SK-N-SH treated with all-trans-retinoic acid at 6 μM for 48 hours (cell line): ENCODE data around the gene MIGA1.

Experiments
- ARNTL ChIP-seq: fragments of 450-650 bp; formaldehyde crosslinking; IDR thresholded peaks from 2 replicates; pipeline ENCODE4 v1.5.0; 2020; ENCODE audit warnings: low read depth, mild to moderate bottlenecking, moderate library complexity, borderline replicate concordance
- CREB5 ChIP-seq: fragments of 250-450 bp; sonication (Bioruptor Pico); IDR thresholded peaks from 2 replicates; pipeline ENCODE4 v1.5.1; 2020; ENCODE audit warnings: low read depth, mild to moderate bottlenecking, moderate library complexity
- ESRRG ChIP-seq: fragments of 250-450 bp; sonication (Bioruptor Pico); IDR thresholded peaks from 2 replicates; pipeline ENCODE4 v1.6.1; 2021; ENCODE audit warnings: mild to moderate bottlenecking
- OSR1 ChIP-seq: fragments of 250-450 bp; sonication (Bioruptor Pico); IDR thresholded peaks from 2 replicates; pipeline ENCODE4 v1.8.0; 2022; ENCODE audit warnings: moderate library complexity, mild to moderate bottlenecking, inconsistent platforms
- PATZ1 ChIP-seq: fragments of 250-450 bp; sonication (Bioruptor Pico); IDR thresholded peaks from 2 replicates; pipeline ENCODE4 v1.8.0; 2020; ENCODE audit warnings: mild to moderate bottlenecking, moderate library complexity, borderline replicate concordance
- PPARA ChIP-seq: fragments of 250-450 bp; sonication (Bioruptor Pico); IDR thresholded peaks from 2 replicates; pipeline ENCODE4 v1.5.0; 2020; ENCODE audit warnings: mild to moderate bottlenecking, borderline replicate concordance
- SNAI2 ChIP-seq: fragments of 250-450 bp; sonication (Bioruptor Pico); IDR thresholded peaks from 2 replicates; pipeline ENCODE4 v1.5.0; 2020; ENCODE audit warnings: mild to moderate bottlenecking, moderate library complexity
- TSHZ2 ChIP-seq: fragments of 250-450 bp; sonication (Bioruptor Pico); IDR thresholded peaks from 2 replicates; pipeline ENCODE4 v1.5.0; 2020; ENCODE audit warnings: mild to moderate bottlenecking, moderate library complexity
- ZFP3 ChIP-seq: fragments of 250-450 bp; sonication (Bioruptor Pico); IDR thresholded peaks from 2 replicates; pipeline ENCODE4 v1.5.0; 2020; ENCODE audit warnings: mild to moderate bottlenecking, moderate library complexity
- ZFP30 ChIP-seq: fragments of 450-650 bp; formaldehyde crosslinking; IDR thresholded peaks from 2 replicates; pipeline ENCODE4 v1.5.0; 2022; ENCODE audit warnings: mild to moderate bottlenecking, moderate library complexity
- ZNF8 ChIP-seq: fragments of 450-650 bp; formaldehyde crosslinking; IDR thresholded peaks from 2 replicates; pipeline ENCODE4 v1.5.0; 2020; ENCODE audit warnings: mild to moderate bottlenecking, moderate library complexity

GRCh38 chr1:77779529-77780281 is at the start of gene MIGA1:
- TF ChIP-seq PATZ1 (no peak), SNAI2 (CRISPR knock-in tag) (no peak), ZFP30 (CRISPR knock-in tag) (no peak), ZNF8 (no peak), PPARA (no peak), ZFP3 (no peak), ARNTL (CRISPR knock-in tag) (no peak), TSHZ2 (no peak; the same call in 1 of the 2 replicates), CREB5 (CRISPR knock-in tag) (no peak), ESRRG (no peak), OSR1 (CRISPR knock-in tag) (no peak)
